Tongue (tissue), 3 donors: ENCODE data around the gene FOSL2. TPM values are rescaled to one million over a fixed set of nuclear protein-coding genes. Genes with fewer than 3 reads are reported as not detected.

ENCODE experiments used
- DNase-seq: peaks from one replicate; pipeline ENCODE4 v3.0.0-alpha.2; 2015
- small RNA-seq: library from RNA; depleted of rRNA; stranded (forward); fragments of <200 nt; gene quantifications from one replicate; pipeline ENCODE3, GENCODE V24; 2014; ENCODE audit warnings: low replicate concordance
- total RNA-seq: library from RNA; depleted of rRNA; stranded (reverse); fragments of >200 nt; gene quantifications from one replicate; pipeline ENCODE4 v1.2.3, GENCODE V29; 2014

The FOSL2 gene
- total RNA-seq, 1 donor from 2014 or later = 66.4 TPM

DNA sequence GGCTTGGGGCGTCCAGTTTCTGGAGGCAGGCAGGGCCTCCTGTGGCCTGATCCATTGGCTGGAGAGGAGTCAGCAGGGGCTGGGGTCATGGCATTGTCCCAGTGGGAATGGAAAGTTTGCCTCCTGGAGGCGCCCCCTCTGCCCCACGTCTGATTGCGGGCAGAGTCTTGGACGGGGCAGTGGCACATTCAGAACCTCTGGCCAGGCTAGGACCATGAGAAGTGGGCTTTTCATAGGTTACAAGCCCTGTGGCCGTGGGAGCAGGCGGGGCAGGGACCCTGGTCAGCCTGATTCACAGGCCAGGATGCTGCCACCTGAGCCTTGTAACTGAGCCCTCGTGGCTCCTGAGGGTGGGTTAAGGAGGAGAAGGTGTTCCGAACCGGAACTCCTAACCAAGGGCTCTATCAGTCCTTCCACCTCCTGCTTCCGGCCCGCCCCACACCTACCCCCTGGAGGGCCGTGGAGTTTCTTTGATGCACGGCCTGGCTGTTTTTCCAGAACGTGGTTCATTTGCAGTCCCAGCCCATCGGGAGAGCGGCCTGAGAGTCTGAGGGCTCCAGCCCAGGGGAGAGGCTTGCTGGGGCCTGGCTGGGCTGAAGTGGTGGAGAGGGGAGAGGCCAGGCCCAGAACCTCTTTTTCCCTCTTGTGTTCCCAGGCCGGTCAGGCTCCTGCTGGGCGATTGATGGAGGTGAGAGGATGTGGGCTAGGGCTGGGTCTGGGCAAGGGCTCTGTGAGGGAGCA is 59.3 kb downstream of the FOSL2 start:
- DNase-seq = no peak

DNA sequence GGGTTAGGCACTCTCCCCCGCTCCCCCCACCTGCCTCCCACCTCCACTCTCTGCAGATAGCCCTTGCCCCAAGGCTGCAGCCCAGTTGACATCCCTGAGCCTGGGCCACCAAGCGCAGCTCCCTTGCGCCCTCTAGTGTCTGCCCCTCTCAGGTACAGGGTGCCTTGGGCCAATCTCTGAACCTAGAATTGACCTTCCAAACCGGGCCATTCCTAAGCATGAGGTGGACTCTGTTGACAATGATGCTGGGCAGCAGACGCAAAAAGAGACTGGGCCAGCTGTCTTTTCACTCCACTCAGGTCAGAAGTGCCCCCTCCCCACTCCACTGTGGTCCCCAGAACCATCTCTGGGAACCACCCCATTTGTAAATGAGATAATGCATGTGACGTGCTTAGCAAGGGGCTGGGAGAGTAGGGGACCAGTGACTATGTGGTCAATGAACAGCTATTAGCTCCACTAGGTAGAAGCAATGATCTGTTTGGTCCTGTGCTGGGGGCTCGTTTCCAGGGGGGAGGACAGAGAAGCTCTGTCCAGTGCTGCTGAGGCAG is 60.0 kb downstream of the FOSL2 start:
- DNase-seq = peak; percentile 64

GRCh38 chr2:28453396-28453795 is 60.7 kb downstream of the FOSL2 start:
- no peak for DNase-seq

- DNase-seq = peak; percentile 63
Observed at GRCh38 chr2:28454016-28454930, 61.6 kb downstream of the FOSL2 start.

- DNase-seq = no peak
Observed at GRCh38 chr2:28457237-28457636, 64.6 kb downstream of the FOSL2 start.

GRCh38 chr2:28461056-28461455 is 68.4 kb downstream of the FOSL2 start:
- no peak for DNase-seq

DNA sequence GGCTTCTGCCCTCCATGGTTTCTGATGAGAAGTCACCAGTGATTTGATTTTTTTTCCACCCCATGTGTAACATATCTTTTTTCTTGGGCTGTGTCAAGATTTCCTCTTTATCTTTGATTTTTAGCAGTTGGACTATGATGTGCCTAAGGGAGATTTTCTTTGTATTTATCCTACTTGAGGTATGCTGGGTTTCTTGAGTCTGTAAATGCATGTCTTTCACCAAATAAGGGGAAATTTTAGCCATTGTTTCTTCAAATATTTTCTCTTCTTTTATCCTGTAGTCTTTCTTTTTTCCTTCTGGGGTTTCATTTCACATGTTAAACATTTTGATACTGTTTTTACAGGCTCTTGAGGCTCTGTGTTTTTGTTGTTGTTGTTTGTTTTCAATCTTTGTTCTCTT is 69.5 kb downstream of the FOSL2 start:
- no peak for DNase-seq

- DNase-seq = no peak
Observed at GRCh38 chr2:28463211-28463816, 70.7 kb downstream of the FOSL2 start.

GRCh38 chr2:28463893-28464292 is 71.2 kb downstream of the FOSL2 start:
- no peak for DNase-seq

GRCh38 chr2:28465148-28465885 is 72.7 kb downstream of the FOSL2 start:
- no peak for DNase-seq

Small RNA genes lying within 50 kb of the gene (small RNA-seq; reads per million reads assigned to genes)
- not detected for gene AC104695.3
- not detected for gene SNRPGP7

Other genes starting within 250 kb of the FOSL2 start
- 2.4 TPM for gene PLB1, start 103.2 kb downstream of the FOSL2 start, total RNA-seq